ENCODE measurements around the gene SPTBN4.
A peak's percentile ranks its signal among the peaks of the same experiment; 100 is the strongest.
"Not testable (repeated sequence)": the region's sequence is repeated elsewhere in the genome, so short reads cannot be mapped to it uniquely, and the experiment has no call there.

SPTBN4 gene

GRCh38 chr19:40461669-40462221 lies 5.1 kb upstream of the SPTBN4 start:
- Histone ChIP-seq H3K27me3 (ENCODE audit: insufficient read depth, low read depth) (no peaks in the 10 kb centered on the region), H3K36me3 (ENCODE audit: insufficient read depth) (no peaks in the 10 kb centered on the region), H3K4me3 (IDR thresholded peaks at IDR 0.05; ENCODE audit: insufficient read depth, low read depth, low read length) (no peak overlapping the region), H3K4me2 (no peak overlapping the region), H3K4me1 (ENCODE audit: low read depth, poor library complexity, severe bottlenecking) (peaks cover 28% of the 10 kb centered on the region), H3K79me2 (ENCODE audit: insufficient read depth, low read depth) (no peaks in the 10 kb centered on the region), H4K20me1 (ENCODE audit: insufficient read depth) (no peaks in the 10 kb centered on the region), H3K27ac (no peak overlapping the region), H2AFZ (ENCODE audit: low read depth) (no peak overlapping the region), H3K9ac (no peak overlapping the region)
- TF ChIP-seq CTCF (conservative IDR thresholded peaks at IDR 0.05; ENCODE audit: low read depth, low read length): no peak

- H4K20me1 ChIP-seq (ENCODE audit: insufficient read depth); H3K27me3 ChIP-seq (ENCODE audit: insufficient read depth, low read depth); H3K9ac ChIP-seq; H3K79me2 ChIP-seq (ENCODE audit: insufficient read depth, low read depth); H3K36me3 ChIP-seq (ENCODE audit: insufficient read depth); H2AFZ ChIP-seq (ENCODE audit: low read depth); H3K4me3 ChIP-seq (IDR thresholded peaks at IDR 0.05; ENCODE audit: insufficient read depth, low read depth, low read length); H3K4me2 ChIP-seq: not testable (repeated sequence)
- Histone ChIP-seq H3K4me1 (ENCODE audit: low read depth, poor library complexity, severe bottlenecking) (peaks cover 28% of the 10 kb centered on the region), H3K27ac (peak overlapping the region; percentile 35; the same call in 1 of the 2 replicates)
Observed at GRCh38 chr19:40463587-40464037, 3.2 kb upstream of the SPTBN4 start.

GRCh38 chr19:40464059-40465024 lies 2.5 kb upstream of the SPTBN4 start:
- Histone ChIP-seq H3K27me3 (ENCODE audit: insufficient read depth, low read depth) (no peaks in the 10 kb centered on the region; the same call in 1 of the 2 replicates), H3K4me3 (IDR thresholded peaks at IDR 0.05; ENCODE audit: insufficient read depth, low read depth, low read length) (no peak overlapping the region), H2AFZ (ENCODE audit: low read depth) (peak overlapping the region; percentile 95; the same call in 1 of the 2 replicates), H3K4me1 (ENCODE audit: low read depth, poor library complexity, severe bottlenecking) (peaks cover 28% of the 10 kb centered on the region), H3K27ac (peak overlapping the region; percentile 35; the same call in 1 of the 2 replicates), H4K20me1 (ENCODE audit: insufficient read depth) (no peaks in the 10 kb centered on the region), H3K79me2 (ENCODE audit: insufficient read depth, low read depth) (no peaks in the 10 kb centered on the region), H3K9ac (peak overlapping the region; percentile 54; the same call in 1 of the 2 replicates), H3K36me3 (ENCODE audit: insufficient read depth) (no peaks in the 10 kb centered on the region), H3K4me2 (peak overlapping the region; percentile 41)
- peak; percentile 93 for TF ChIP-seq CTCF (conservative IDR thresholded peaks at IDR 0.05; ENCODE audit: low read depth, low read length)

- Histone ChIP-seq H3K79me2 (ENCODE audit: insufficient read depth, low read depth) (no peaks in the 10 kb centered on the region), H3K9ac (peak overlapping the region; percentile 54; the same call in 1 of the 2 replicates), H3K27me3 (ENCODE audit: insufficient read depth, low read depth) (no peaks in the 10 kb centered on the region; the same call in 1 of the 2 replicates), H4K20me1 (ENCODE audit: insufficient read depth) (no peaks in the 10 kb centered on the region), H3K4me3 (IDR thresholded peaks at IDR 0.05; ENCODE audit: insufficient read depth, low read depth, low read length) (no peak overlapping the region), H3K36me3 (ENCODE audit: insufficient read depth) (no peaks in the 10 kb centered on the region), H3K4me1 (ENCODE audit: low read depth, poor library complexity, severe bottlenecking) (peaks cover 28% of the 10 kb centered on the region), H3K27ac (peak overlapping the region; percentile 35), H2AFZ (ENCODE audit: low read depth) (peak overlapping the region; percentile 95), H3K4me2 (peak overlapping the region; percentile 41)
- TF ChIP-seq CTCF (conservative IDR thresholded peaks at IDR 0.05; ENCODE audit: low read depth, low read length): no peak
Observed at GRCh38 chr19:40465025-40465556, 1.7 kb upstream of the SPTBN4 start.
